Measurements from ENCODE around the gene CDKN1C.

The CDKN1C gene

DNA sequence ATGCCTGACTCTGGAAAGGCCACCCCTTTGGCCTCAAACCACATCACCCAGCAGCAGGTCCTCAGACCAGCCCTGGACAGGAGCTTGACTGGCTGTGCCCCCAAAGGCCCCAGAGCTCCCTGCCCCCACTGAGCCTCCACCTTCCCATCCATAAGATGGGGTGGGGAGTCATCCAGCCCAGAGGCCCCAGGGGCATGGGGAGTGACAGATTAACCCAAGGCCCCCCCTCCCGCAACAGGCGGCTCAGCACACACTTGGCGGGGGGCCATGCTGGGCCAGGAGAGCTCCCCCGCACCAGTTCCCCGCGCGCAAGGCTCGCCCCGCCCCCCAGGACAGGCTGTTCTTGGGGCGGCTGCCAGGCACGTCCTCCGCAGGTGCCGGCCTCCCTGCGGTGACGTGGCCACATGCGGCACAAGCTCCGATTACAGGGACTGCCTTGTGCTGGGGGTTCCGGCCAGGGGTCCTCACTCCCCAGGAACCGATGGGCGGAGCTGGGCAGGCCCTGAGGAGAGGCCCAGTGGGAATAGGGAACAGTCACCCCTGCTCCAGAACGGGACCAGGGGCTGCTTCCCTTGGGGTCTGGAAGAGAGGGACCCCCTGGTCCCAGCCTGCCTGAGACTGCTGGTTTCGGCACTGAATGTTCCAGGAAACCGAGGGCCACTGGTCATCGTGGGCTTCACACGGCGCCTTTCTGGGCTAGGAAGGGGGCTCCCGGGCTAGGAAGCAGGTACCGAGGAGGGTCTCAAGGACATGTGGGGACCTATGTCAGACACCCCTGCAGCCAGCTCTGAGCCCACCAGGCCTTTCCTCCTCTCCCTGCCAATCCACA lies 5.1 kb upstream of the CDKN1C start:
- no peak for DNase-seq (ENCODE audit: low read depth)

DNA sequence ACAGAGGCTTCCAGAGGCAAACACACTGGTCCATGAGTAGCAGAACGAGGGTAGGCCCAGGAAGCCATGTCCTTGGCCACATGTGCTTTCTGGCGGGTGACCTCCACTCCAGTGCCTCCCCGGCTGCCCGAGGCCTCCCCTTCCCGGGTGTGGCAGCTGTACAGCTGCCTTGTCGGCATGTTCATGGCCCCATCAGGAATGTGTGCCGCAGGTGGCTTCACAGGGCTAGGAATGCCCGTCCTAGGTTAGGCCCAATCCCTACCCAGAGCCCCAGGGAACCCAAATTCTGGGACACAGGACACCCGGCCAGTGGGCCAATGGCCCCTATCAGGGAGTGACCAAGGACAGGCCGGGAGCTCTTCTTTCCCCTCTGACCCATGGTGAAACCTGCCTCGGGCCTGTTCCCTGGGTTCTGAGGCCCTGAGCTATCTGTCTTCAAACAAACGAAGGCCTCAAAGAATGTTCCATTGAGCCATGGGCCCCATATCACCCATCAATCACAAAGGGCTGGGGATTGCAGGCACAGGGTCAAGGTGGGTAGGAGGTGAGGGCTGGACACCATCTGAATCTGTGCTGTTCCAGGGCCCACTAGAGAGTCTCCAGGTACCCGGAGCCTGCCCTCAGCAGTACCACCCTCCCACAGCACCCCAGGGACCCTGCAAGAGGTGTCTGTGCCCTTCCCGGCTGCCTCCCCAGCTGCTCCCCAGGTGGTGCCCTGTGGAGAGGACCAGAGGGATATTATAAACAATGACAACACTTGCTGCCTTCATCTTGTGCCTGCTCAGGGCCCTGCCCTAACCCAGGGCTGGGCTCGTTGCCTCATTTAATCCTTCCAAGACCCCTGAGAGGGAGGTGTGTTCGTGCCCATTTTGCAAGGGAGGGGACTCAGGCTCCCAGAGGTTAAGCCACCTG lies 4.0 kb upstream of the CDKN1C start:
- no peak for DNase-seq (ENCODE audit: low read depth)

- peak; percentile 76 for DNase-seq (ENCODE audit: low read depth)
These were observed 2.8 kb upstream of the CDKN1C start for GRCh38 chr11:2888266-2888968.

- DNase-seq (ENCODE audit: low read depth), result no peak
These were observed 2.1 kb upstream of the CDKN1C start for GRCh38 chr11:2887515-2888195.

GRCh38 chr11:2886936-2887335 lies 1.4 kb upstream of the CDKN1C start:
- DNase-seq (ENCODE audit: low read depth), result no peak

- no peak for DNase-seq (ENCODE audit: low read depth)
These were observed 768 bp upstream of the CDKN1C start for GRCh38 chr11:2886191-2886894.

DNA sequence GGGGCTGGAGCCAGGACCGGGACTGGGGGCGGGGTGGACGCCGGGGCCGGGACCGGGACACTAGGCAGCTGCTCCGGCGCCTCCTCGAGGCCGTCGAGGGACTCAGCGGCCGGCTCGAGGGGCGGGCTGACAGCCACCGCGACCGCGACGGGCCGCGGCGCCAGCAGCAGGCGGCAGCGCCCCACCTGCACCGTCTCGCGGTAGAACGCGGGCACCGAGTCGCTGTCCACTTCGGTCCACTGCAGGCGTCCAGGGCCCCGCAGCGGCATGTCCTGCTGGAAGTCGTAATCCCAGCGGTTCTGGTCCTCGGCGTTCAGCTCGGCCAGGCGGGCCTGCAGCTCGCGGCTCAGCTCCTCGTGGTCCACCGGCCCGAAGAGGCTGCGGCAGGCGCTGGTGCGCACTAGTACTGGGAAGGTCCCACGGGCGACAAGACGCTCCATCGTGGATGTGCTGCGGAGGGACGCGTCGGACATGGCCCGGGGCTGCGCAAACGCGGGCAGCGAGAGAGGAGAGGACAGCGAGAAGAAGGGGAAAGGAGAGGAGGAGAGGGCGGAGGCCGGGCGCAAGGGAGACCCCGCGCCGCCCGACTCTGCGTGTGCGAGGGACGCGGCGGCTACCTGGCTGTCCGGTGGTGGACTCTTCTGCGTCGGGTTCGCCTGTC lies 428 bp downstream of the CDKN1C start:
- DNase-seq (ENCODE audit: low read depth), result no peak

DNA sequence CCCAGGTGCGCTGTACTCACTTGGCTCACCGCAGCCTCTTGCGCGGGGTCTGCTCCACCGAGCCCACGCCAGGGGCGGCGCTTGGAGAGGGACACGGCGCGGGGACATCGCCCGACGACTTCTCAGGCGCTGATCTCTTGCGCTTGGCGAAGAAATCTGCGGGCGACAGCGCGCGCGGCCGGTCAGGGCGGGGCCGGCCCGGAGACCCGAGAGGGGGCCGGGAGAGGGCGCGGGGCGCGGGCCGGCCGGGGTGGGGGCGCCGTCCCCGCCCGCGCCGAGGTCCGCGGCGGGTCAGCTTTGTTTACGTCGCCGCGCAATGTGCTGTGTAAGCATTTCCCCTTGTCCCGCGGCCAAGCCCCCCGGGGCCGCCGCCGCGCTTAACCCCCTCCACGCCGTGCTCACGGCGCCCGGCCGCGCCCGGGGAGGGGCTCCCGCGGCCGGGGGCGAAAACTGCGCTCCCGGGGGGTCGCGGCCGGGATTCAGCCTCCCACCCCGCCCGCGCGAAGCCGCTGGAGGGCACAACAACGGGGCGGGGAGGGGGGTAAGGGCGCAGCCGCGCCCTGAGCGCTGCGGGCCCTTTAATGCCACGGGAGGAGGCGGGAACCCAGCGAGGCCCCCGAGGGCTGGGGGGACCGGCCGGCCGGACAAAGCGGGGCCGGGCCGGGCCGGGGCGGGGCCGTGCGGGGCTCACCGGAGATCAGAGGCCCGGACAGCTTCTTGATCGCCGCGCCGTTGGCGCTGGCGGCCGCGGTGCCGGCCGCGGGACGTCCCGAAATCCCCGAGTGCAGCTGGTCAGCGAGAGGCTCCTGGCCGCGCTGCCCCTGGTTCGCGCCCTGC lies 1.4 kb downstream of the CDKN1C start:
- no peak for DNase-seq (ENCODE audit: low read depth)

DNA sequence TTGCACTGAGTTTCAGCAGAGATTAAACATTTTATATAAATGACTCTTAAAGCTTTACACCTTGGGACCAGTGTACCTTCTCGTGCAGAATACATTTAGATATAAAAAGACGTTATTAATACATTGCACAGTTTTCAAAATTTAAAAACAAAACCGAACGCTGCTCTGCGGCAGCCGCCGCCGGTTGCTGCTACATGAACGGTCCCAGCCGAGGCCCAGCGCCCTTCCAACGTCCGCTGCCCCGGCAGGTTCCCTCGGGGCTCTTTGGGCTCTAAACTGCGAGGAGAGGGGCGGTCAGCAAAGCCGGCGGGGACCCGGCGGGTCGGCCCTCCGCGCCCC lies 2.0 kb downstream of the CDKN1C start:
- DNase-seq (ENCODE audit: low read depth), result no peak

DNA sequence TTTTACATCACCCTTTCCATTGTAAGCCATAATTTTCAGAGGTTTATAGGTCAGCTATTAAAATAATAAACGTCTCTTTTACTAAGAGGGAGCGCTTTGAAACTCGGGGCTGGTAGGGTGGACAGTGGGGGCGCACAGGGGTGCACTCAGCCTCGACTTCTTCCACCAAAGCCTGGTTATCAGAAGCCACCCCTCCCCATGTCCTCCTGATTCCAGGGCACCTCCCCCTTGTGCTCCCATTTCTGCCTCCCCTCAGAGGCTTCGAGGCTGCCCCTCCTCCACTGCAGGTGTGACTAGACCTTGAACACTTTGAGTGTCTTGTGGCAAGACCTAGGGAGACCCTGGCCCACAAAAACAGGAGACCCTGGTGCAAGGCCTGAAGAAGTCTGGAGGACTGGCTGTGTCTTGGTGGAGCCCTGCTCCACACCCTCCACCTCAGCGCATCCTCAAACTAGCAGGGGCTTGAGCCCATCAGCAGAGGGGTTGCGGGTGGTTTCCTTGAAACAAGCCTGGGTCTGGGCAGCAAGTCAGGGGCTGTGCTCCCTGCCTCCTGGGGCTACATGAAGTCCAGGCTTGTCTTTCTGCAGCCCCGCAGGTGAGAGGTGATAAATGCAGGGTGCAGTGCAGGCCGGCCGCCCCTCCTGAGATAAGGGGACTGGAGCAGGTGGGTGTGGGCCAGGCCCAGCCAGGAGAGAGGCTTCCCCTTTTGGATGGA lies 3.0 kb downstream of the CDKN1C start:
- no peak for DNase-seq (ENCODE audit: low read depth)

- no peak for DNase-seq (ENCODE audit: low read depth)
These were observed 3.6 kb downstream of the CDKN1C start for GRCh38 chr11:2881981-2882375.

GRCh38 chr11:2881076-2881980 lies 4.2 kb downstream of the CDKN1C start:
- no peak for DNase-seq (ENCODE audit: low read depth)

GRCh38 chr11:2880646-2881045 lies 4.9 kb downstream of the CDKN1C start:
- DNase-seq (ENCODE audit: low read depth), result no peak

DNA sequence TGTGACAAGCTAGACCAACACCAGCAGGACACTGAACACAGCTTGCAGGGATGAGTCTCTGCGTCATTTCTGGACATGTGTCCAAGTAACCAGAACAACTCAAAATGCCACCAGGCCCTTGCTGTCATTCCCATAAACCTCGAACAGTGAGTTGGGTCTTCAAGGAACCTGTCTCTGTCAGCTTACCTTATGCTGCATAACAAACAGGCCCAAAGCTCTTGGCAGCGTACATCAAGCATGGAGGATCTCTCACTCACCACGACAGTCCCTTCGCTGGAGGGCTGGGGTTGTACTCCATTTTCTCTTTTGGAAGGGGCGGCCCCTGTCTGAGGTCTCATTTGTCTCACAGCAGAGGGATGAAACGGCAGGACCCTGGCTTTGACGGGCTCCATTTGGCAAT lies 6.8 kb downstream of the CDKN1C start:
- no peak for DNase-seq (ENCODE audit: low read depth)

DNA sequence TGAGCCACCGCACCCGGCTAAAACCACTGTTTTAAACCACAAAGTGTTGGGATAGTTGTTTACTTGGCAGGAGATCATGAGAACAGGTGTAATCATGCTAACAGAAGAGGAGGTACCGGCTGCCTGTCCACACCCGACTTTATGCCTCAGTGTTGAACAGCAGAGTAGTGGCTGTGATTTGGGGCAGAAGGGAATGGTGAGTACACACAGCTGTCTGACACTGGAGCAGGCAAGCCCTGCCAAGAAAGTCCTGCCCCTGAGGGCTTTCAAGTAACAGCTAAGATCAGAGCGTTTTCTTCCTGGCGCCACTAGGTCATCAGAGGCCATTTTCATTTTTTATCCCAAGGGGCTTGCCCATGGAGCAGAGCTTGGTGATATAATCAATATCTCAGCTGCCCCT lies 8.1 kb downstream of the CDKN1C start:
- no peak for DNase-seq (ENCODE audit: low read depth)

DNA sequence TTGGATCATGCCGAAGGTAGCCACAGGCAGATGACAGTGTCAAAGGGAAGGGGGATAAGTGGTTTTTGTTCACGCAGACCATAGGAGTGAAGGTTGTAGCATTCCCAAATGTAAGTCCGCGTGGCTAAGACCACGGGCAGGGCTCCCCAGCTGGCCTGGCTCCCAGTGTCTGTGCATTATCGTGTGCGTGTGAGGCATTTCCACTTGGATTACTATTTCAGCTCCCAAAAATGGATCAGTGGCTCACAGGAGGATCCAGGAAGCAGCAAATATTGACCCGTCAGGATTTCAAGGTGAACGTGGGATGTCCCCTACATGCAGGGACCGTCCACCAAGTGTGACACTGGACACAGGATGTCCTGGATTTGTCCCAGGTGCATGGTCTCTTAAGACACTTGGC lies 10.6 kb downstream of the CDKN1C start:
- no peak for DNase-seq (ENCODE audit: low read depth)

DNA sequence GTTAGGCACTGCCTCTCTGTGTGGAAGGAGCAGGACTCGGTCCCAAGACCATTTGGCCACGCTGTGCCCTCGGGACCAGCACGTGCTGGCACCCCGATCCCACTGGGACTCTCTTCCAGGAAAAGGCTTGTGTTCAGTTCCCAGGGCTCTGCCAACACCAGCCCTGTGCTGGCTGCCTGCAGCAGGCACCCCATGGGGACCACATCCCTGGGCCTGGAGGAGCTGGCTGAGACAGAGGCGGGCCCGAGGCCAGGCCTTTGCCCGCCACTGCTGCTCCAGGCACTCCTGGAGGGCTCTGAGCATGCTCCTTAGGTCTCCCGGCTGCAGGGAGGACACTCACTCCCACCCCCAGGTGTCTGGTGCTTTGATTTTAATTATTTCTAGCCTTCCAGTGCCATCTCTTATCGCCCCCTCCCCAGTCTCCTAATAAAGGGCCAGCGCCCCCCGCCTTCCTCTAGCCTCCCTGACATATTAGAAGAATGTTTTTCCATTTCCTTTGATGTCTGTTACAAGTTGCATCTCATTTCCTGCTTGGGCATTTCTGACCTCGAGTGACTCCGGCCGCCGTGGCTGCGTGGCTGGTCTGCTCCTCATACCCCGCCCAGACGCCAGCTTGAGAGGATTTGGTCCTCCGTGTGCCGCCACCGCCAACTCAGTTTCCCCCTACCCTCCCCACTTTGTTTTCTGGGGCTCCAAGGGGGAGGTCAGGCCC lies 14.4 kb downstream of the CDKN1C start:
- no peak for DNase-seq (ENCODE audit: low read depth)

GRCh38 chr11:2870460-2870859 lies 15.1 kb downstream of the CDKN1C start:
- no peak for DNase-seq (ENCODE audit: low read depth)

Measured in activated T-helper 1 cell treated with Interleukin-2 at 50 U/mL for 16 hours (primary cell).